GM20000 (cell line): ENCODE measurements around the gene CISD2.
"Not testable (repeated sequence)": the region's sequence is repeated elsewhere in the genome, so short reads cannot be mapped to it uniquely, and the experiment has no call there.

Experiments
- DNase-seq: peaks from one replicate; pipeline ENCODE4 v3.0.0; 2012; ENCODE audit warnings: low spot score
- CTCF ChIP-seq: IDR thresholded peaks from 2 replicates; pipeline ENCODE4 v1.5.1; 2012; ENCODE audit warnings: mild to moderate bottlenecking, control low read depth; ENCODE audit errors: extremely low read depth, missing control alignments

CISD2 gene

GRCh38 chr4:102850370-102850769 is 18.4 kb upstream of the CISD2 start:
- no peak for TF ChIP-seq CTCF
- no peak for DNase-seq

GRCh38 chr4:102858828-102859464 is 9.8 kb upstream of the CISD2 start:
- TF ChIP-seq CTCF, result no peak
- no peak for DNase-seq

GRCh38 chr4:102860611-102861324 is 8.0 kb upstream of the CISD2 start:
- TF ChIP-seq CTCF, result no peak
- no peak for DNase-seq

DNA sequence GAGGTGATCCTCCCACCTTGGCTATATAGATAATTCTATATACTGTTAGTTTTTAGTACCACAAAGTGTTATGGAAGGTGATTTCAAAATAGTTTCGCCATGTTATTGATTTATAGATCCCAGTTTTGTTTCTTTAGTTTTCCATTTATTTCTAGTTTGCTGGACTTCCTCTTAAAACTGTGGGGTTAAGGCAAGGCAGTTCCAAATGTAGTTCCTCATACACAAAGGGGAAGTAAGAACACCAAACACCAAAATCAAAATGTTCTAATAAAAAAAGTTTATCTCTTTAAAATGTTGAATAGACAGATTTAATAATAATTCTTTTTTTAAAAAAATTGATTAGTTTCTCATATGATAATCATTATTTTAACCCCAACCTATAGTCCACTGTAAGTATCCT is 6.8 kb upstream of the CISD2 start:
- DNase-seq, result no peak
- TF ChIP-seq CTCF, result no peak

- no peak for TF ChIP-seq CTCF
- DNase-seq, result no peak
Observed at GRCh38 chr4:102862747-102863146, 6.0 kb upstream of the CISD2 start.

GRCh38 chr4:102865327-102865726 is 3.5 kb upstream of the CISD2 start:
- DNase-seq, result not testable (repeated sequence)

DNA sequence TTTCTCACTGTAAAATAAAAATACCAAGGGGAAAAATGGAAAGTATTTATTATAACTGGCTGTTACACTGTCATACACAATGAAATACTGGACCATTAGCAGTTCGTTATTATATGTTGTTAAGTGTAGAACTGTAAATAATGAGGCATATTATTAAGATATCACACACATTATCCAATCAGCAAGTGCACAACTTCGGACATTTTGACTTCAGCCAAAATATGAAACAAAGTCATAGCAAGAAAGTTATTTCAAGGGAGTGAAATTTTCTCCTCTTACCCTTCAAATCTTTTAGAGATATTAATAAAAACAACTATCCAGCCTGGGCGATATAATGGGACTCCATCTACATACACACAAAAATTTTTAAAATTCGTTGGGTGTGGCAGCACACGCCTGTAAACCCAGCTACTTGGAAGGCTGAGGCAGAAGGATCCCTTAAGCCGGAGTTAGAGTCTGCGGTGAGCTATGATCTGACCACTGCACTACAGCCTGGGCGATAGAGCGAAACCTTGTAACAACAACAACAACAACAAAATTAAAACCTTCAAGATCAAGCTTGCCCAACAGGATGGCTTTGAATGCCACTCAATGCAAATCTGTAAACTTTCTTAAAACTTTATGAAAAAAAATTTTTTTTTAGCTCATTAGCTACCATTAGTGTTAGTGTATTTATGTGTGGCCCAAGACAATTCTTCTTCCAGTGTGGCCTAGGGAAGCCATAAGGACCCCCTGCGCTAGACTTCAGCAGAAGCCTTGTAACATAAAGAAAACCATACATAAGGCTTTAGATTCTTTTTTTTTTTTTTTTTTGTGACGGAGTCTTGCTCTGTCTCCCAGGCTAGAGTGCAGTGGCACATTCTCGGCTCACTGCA is 1.3 kb upstream of the CISD2 start:
- TF ChIP-seq CTCF, result no peak
- DNase-seq, result no peak
